Stomach (tissue), 9 donors: ENCODE results near the gene WWOX. TPM values are rescaled to one million over a fixed set of nuclear protein-coding genes. Genes with fewer than 3 reads are reported as not detected.

Experiments
- DNase-seq, 2 donors: peaks; one replicate each; pipeline versions ENCODE4 v3.0.0 to v3.0.0-alpha.2; 2013 to 2019
- H3K27ac ChIP-seq, 5 donors: fragments of 200-600 bp in 4 of 5; sonication (generic) in 4 of 5; one replicate each; pipeline ENCODE4 v1.5.1; 2013 to 2019; ENCODE audit warnings: mild to moderate bottlenecking in 1 of 5, moderate library complexity in 1 of 5
- H3K27me3 ChIP-seq, 3 donors: fragments of 200-600 bp; sonication (generic); one replicate each; pipeline ENCODE4 v1.5.1; 2017 to 2019; ENCODE audit warnings: mixed run types in 1 of 3
- H3K36me3 ChIP-seq, 4 donors: fragments of 200-600 bp; sonication (generic); 1 replicate in 3 of 4; 2 replicates in 1 of 4; pipeline ENCODE4 v1.5.1; 2016 to 2019
- H3K4me1 ChIP-seq, 4 donors: fragments of 200-600 bp; sonication (generic); one replicate each; pipeline ENCODE4 v1.5.1; 2016 to 2019
- H3K4me3 ChIP-seq, 4 donors: fragments of 200-600 bp; sonication (generic) in 3 of 4; one replicate each; pipeline ENCODE4 v1.5.1; 2016 to 2019; ENCODE audit warnings: mild to moderate bottlenecking in 1 of 4
- H3K9me3 ChIP-seq, 4 donors: fragments of 200-600 bp; sonication (generic); one replicate each; pipeline ENCODE4 v1.5.1; 2016 to 2019
- CTCF ChIP-seq, 7 experiments: fragments of 450-650 bp in 4 of 7; fragments of 200-600 bp in 3 of 7; sonication (generic) in 3 of 7; IDR thresholded peaks; one replicate each; pipeline ENCODE4 v1.5.1; 2016 to 2019; ENCODE audit warnings: antibody characterized with exemption in 7 of 7, control low read depth in 2 of 7, mild to moderate bottlenecking in 1 of 7
- EP300 ChIP-seq: sonication (generic); formaldehyde crosslinking; IDR thresholded peaks from one replicate; pipeline ENCODE4 v1.6.1; 2017; ENCODE audit warnings: antibody characterized with exemption
- POLR2A ChIP-seq, 4 donors: fragments of 450-650 bp; IDR thresholded peaks; one replicate each; pipeline ENCODE4 v1.6.1; 2016; ENCODE audit warnings: antibody characterized with exemption in 4 of 4, control low read depth in 2 of 4, mild to moderate bottlenecking in 1 of 4, moderate library complexity in 1 of 4
- POLR2AphosphoS5 ChIP-seq, 3 donors: sonication (generic); formaldehyde crosslinking; IDR thresholded peaks; one replicate each; pipeline ENCODE4 v1.6.1; 2016; ENCODE audit warnings: antibody characterized with exemption in 3 of 3
- WGBS, 5 donors: extraction: QIAGEN DNeasy Blood & Tissue Kit in 3 of 5; methylation state at CpG; one replicate each; pipeline versions ENCODE4 v1.1.5 to v1.1.7; 2013 to 2018; 5-methylcytosine and 5-hydroxymethylcytosine counted together
- intact Hi-C: fragments of 100-400 bp; cut with DNase I; formaldehyde crosslinking; loops from one replicate; pipeline ENCODE4 v1.15.1; 2023; ENCODE audit warnings: low total_unique reads
- polyA plus RNA-seq, 3 donors: library from polyadenylated mRNA; stranded (reverse); fragments of 200-250 nt; gene quantifications; one replicate each; pipeline ENCODE4 v1.2.3, GENCODE V29; 2013
- total RNA-seq, 5 donors: library from RNA; depleted of rRNA; stranded (reverse); fragments of >200 nt; gene quantifications; one replicate each; pipeline versions ENCODE4 v1.1.0 to v1.2.3, GENCODE V29; 2014 to 2016
- donor health status: healthy with polysubstance abuse.
- donor health status: Bipolar disorder and iron deficiency.
- donor health status: healthy.

WWOX gene
- total and polyA plus RNA-seq, 8 donors, result 7.7 to 129 (median 48.7) TPM

- no peak for DNase-seq
- Histone ChIP-seq H3K9me3 (no peaks in the 10 kb centered on the region), H3K27ac (no peak overlapping the region), H3K4me3 (no peak overlapping the region), H3K36me3 (no peaks in the 10 kb centered on the region), H3K27me3 (no peaks in the 10 kb centered on the region), H3K4me1 (peaks cover 0 to 54% (median 6%) of the 10 kb centered on the region in 4 donors)
- TF ChIP-seq POLR2A (IDR thresholded peaks at IDR 0.05) (no peak), CTCF (IDR thresholded peaks at IDR 0.05) (no peak), POLR2AphosphoS5 (IDR thresholded peaks at IDR 0.05) (no peak), EP300 (no peak)
- intact Hi-C loops, result no loop called here
- 90 to 95% (median 93%) methylated on average over 4 of the region's 4 CpGs for WGBS, 5 donors
Measured at GRCh38 chr16:79072517-79072916, 973.1 kb downstream of the WWOX start.

GRCh38 chr16:79073566-79073965 lies 974.1 kb downstream of the WWOX start:
- TF ChIP-seq POLR2AphosphoS5 (IDR thresholded peaks at IDR 0.05) (no peak), CTCF (IDR thresholded peaks at IDR 0.05) (no peak), POLR2A (IDR thresholded peaks at IDR 0.05) (no peak), EP300 (no peak)
- intact Hi-C loops, result no loop called here
- no peak for DNase-seq
- H3K36me3 ChIP-seq, result no peaks in the 10 kb centered on the region
- no peak overlapping the region for H3K27ac ChIP-seq
- H3K27me3 ChIP-seq, result no peaks in the 10 kb centered on the region
- no peaks in the 10 kb centered on the region for H3K9me3 ChIP-seq
- peaks cover 0 to 44% (median 6%) of the 10 kb centered on the region in 4 donors for H3K4me1 ChIP-seq
- 74 to 95% (median 84%) methylated on average over 4 of the region's 4 CpGs for WGBS, 5 donors
- no peak overlapping the region for H3K4me3 ChIP-seq

GRCh38 chr16:79074541-79074940 lies 975.1 kb downstream of the WWOX start:
- WGBS, 5 donors, result 3 to 15% (median 11%) methylated on average over 1 of the region's 1 CpG
- no peaks in the 10 kb centered on the region for H3K36me3 ChIP-seq
- peak in 1 of 2 donors; percentile 34 for DNase-seq
- peak overlapping the region in 2 of 5 donors; percentile 16 to 40 for H3K27ac ChIP-seq
- H3K9me3 ChIP-seq, result no peaks in the 10 kb centered on the region
- intact Hi-C loops, result no loop called here
- H3K4me3 ChIP-seq, result no peak overlapping the region
- no peaks in the 10 kb centered on the region for H3K27me3 ChIP-seq
- peaks cover 0 to 34% (median 4%) of the 10 kb centered on the region in 4 donors for H3K4me1 ChIP-seq
- TF ChIP-seq POLR2AphosphoS5 (IDR thresholded peaks at IDR 0.05), result no peak
- TF ChIP-seq POLR2A (IDR thresholded peaks at IDR 0.05), result no peak
- TF ChIP-seq EP300, result no peak
- no peak for TF ChIP-seq CTCF (IDR thresholded peaks at IDR 0.05)

- H3K9me3 ChIP-seq, result no peaks in the 10 kb centered on the region
- peak in 1 of 3 donors; percentile 21 for TF ChIP-seq POLR2AphosphoS5 (IDR thresholded peaks at IDR 0.05)
- no peak for TF ChIP-seq EP300
- intact Hi-C loops, result no loop called here
- WGBS, 5 donors, result 39 to 70% (median 57%) methylated on average over 4 of the region's 4 CpGs
- H3K27ac ChIP-seq, result peak overlapping the region in 2 of 5 donors; percentile 16 to 40
- peaks cover 0 to 30% (median 4%) of the 10 kb centered on the region in 4 donors for H3K4me1 ChIP-seq
- DNase-seq, result peak in 1 of 2 donors; percentile 68
- no peaks in the 10 kb centered on the region for H3K27me3 ChIP-seq
- no peak overlapping the region for H3K4me3 ChIP-seq
- H3K36me3 ChIP-seq, result no peaks in the 10 kb centered on the region
Measured at GRCh38 chr16:79074951-79075350, 975.5 kb downstream of the WWOX start.

- TF ChIP-seq CTCF (IDR thresholded peaks at IDR 0.05), result no peak
- TF ChIP-seq EP300, result no peak
- no peak for TF ChIP-seq POLR2AphosphoS5 (IDR thresholded peaks at IDR 0.05)
- TF ChIP-seq POLR2A (IDR thresholded peaks at IDR 0.05), result no peak
- DNase-seq, result no peak
- no peaks in the 10 kb centered on the region for H3K27me3 ChIP-seq
- intact Hi-C loops, result no loop called here
- H3K9me3 ChIP-seq, result no peaks in the 10 kb centered on the region
- H3K27ac ChIP-seq, result no peak overlapping the region
- no peak overlapping the region for H3K4me3 ChIP-seq
- no peaks in the 10 kb centered on the region for H3K36me3 ChIP-seq
- H3K4me1 ChIP-seq, result peaks cover 0 to 21% (median 4%) of the 10 kb centered on the region in 4 donors
- 90 to 93% (median 91%) methylated on average over 12 of the region's 12 CpGs for WGBS, 5 donors
Measured at GRCh38 chr16:79076047-79076767, 976.8 kb downstream of the WWOX start.
